DOHH2 (cell line): ENCODE results near the gene CAV3.

Source experiments
- H3F3A ChIP-seq: fragments of 200-600 bp; sonication (generic), shearing (Covaris generic); 2 replicates; pipeline ENCODE4 v1.6.0; 2016; ENCODE audit warnings: antibody characterized with exemption, mild to moderate bottlenecking; ENCODE audit not compliant: control insufficient read depth, insufficient read depth
- H3K27ac ChIP-seq: fragments of 200-600 bp; sonication (generic); 2 replicates; pipeline ENCODE4 v1.5.1; 2014; ENCODE audit warnings: low read depth, mild to moderate bottlenecking, low read length, moderate library complexity
- H3K27me3 ChIP-seq: fragments of 200-600 bp; sonication (generic); 2 replicates; pipeline ENCODE4 v1.6.1; 2014; ENCODE audit warnings: mild to moderate bottlenecking, low read length, mixed read lengths; ENCODE audit not compliant: control insufficient read depth
- H3K36me3 ChIP-seq: fragments of 200-600 bp; sonication (generic); 2 replicates; pipeline ENCODE4 v1.6.1; 2014; ENCODE audit warnings: mild to moderate bottlenecking, low read length, moderate library complexity, mixed read lengths; ENCODE audit not compliant: control insufficient read depth
- H3K4me1 ChIP-seq: fragments of 200-600 bp; sonication (generic); 2 replicates; pipeline ENCODE4 v1.6.1; 2014; ENCODE audit warnings: mild to moderate bottlenecking, low read length, mixed read lengths; ENCODE audit not compliant: control insufficient read depth
- H3K4me2 ChIP-seq: fragments of 200-600 bp; sonication (generic); 2 replicates; pipeline ENCODE4 v1.6.0; 2014; ENCODE audit warnings: mild to moderate bottlenecking, low read length, moderate library complexity
- H3K4me3 ChIP-seq: fragments of 200-600 bp; sonication (generic); 2 replicates; pipeline ENCODE4 v1.5.1; 2014; ENCODE audit warnings: mild to moderate bottlenecking, low read length, mixed read lengths
- H3K79me2 ChIP-seq: fragments of 200-600 bp; sonication (generic); 2 replicates; pipeline ENCODE4 v1.6.1; 2014; ENCODE audit warnings: mild to moderate bottlenecking, low read length, mixed read lengths; ENCODE audit not compliant: control insufficient read depth
- H3K9me2 ChIP-seq: fragments of 200-600 bp; sonication (generic); replicated peaks from 2 replicates; pipeline ENCODE4 v1.6.1; 2014; ENCODE audit warnings: mild to moderate bottlenecking, low read length, mixed read lengths; ENCODE audit not compliant: control insufficient read depth
- H3K9me3 ChIP-seq: fragments of 200-600 bp; sonication (generic); 2 replicates; pipeline ENCODE4 v1.6.1; 2014; ENCODE audit warnings: antibody characterized with exemption, low read length, mixed read lengths; ENCODE audit not compliant: control insufficient read depth, insufficient read depth
- H4K20me1 ChIP-seq: fragments of 200-600 bp; sonication (generic); 2 replicates; pipeline ENCODE4 v1.6.0; 2014; ENCODE audit warnings: low read depth, mild to moderate bottlenecking, antibody characterized with exemption, low read length, moderate library complexity; ENCODE audit not compliant: control insufficient read depth, insufficient read depth
- CTCF ChIP-seq: fragments of 200-600 bp; sonication (generic); IDR thresholded peaks from one replicate; pipeline ENCODE4 v1.5.1; 2014; ENCODE audit warnings: antibody characterized with exemption, mild to moderate bottlenecking, low read depth, low read length; ENCODE audit not compliant: poor library complexity, severe bottlenecking
- EZH2phosphoT487 ChIP-seq: fragments of 200-600 bp; sonication (generic); IDR thresholded peaks from 2 replicates; pipeline ENCODE4 v1.6.1; 2017; ENCODE audit warnings: borderline replicate concordance, mild to moderate bottlenecking, antibody characterized with exemption, low read length, moderate library complexity, mixed read lengths

CAV3 gene

GRCh38 chr3:8755564-8756237 is 22.1 kb downstream of the CAV3 start:
- Histone ChIP-seq H3K36me3 (no peaks in the 10 kb centered on the region), H3F3A (no peaks in the 10 kb centered on the region), H4K20me1 (no peaks in the 10 kb centered on the region), H3K27me3 (no peaks in the 10 kb centered on the region), H3K79me2 (no peaks in the 10 kb centered on the region), H3K9me3 (no peaks in the 10 kb centered on the region), H3K9me2 (no peaks in the 10 kb centered on the region), H3K27ac (no peak overlapping the region), H3K4me3 (no peak overlapping the region), H3K4me1 (no peaks in the 10 kb centered on the region), H3K4me2 (no peak overlapping the region)
- no peak for TF ChIP-seq EZH2phosphoT487
- peak; percentile 17 for TF ChIP-seq CTCF

DNA sequence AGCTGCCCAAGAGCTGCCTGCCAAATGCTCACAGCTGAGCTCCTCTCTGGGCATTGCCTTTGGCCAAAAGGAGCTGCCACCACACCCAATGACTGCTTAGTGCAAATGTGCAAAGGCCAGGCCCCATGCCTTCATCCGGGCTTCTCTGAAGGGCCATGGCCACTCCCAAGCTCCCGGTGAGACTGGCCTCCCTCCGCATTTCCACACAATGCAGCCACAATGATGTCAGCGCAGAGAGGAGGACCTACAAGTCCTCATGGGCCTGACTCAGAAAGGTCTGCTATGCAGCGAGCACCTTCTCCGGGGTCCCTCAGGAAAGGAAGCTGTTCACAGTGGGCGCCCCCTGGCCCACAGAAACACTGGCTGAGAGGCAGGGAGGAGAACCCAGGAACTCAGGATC is 23.1 kb downstream of the CAV3 start:
- Histone ChIP-seq H4K20me1 (no peaks in the 10 kb centered on the region), H3K36me3 (no peaks in the 10 kb centered on the region), H3K9me3 (no peaks in the 10 kb centered on the region), H3K27ac (no peak overlapping the region), H3K4me1 (no peaks in the 10 kb centered on the region), H3K9me2 (no peaks in the 10 kb centered on the region), H3F3A (no peaks in the 10 kb centered on the region), H3K27me3 (no peaks in the 10 kb centered on the region), H3K79me2 (no peaks in the 10 kb centered on the region), H3K4me2 (no peak overlapping the region), H3K4me3 (no peak overlapping the region)
- no peak for TF ChIP-seq EZH2phosphoT487
- TF ChIP-seq CTCF = no peak

- Histone ChIP-seq H3K27me3 (no peaks in the 10 kb centered on the region), H3K4me3 (no peak overlapping the region), H3F3A (no peaks in the 10 kb centered on the region), H3K4me2 (no peak overlapping the region), H3K36me3 (no peaks in the 10 kb centered on the region), H3K4me1 (no peaks in the 10 kb centered on the region), H3K9me2 (no peaks in the 10 kb centered on the region), H3K79me2 (no peaks in the 10 kb centered on the region), H4K20me1 (no peaks in the 10 kb centered on the region), H3K9me3 (no peaks in the 10 kb centered on the region), H3K27ac (no peak overlapping the region)
- TF ChIP-seq CTCF = no peak
- TF ChIP-seq EZH2phosphoT487 = no peak
Observed at GRCh38 chr3:8757551-8758518, 24.2 kb downstream of the CAV3 start.
